Activated CD8-positive, alpha-beta memory T cell treated with anti-CD3 and anti-CD28 coated beads for 36 hours (primary cell): ENCODE measurements around the gene REEP2. TPM values are rescaled to one million over a fixed set of nuclear protein-coding genes. Genes with fewer than 3 reads are reported as not detected.

Experiments used
- CTCF ChIA-PET: fragments of 350-600 bp; sonication (Branson Sonifier 250); formaldehyde crosslinking; loops from one replicate; lab custom pipeline; 2021; ENCODE audit warnings: antibody characterized with exemption; lab: Charles Lee
- POLR2A ChIA-PET: fragments of 350-600 bp; sonication (Branson Sonifier 250); formaldehyde crosslinking; loops from one replicate; lab custom pipeline; 2021; ENCODE audit warnings: antibody characterized with exemption; lab: Charles Lee
- total RNA-seq, 2 experiments: library from RNA; stranded (reverse); gene quantifications; one replicate each; pipeline ENCODE4 v1.2.3, GENCODE V29; 2021

REEP2 gene
- total RNA-seq, 2 experiments from 2014 or later = 5.1 to 6.2 TPM

GRCh38 chr5:138460032-138460693, 21.3 kb downstream of the REEP2 start:
- CTCF ChIA-PET = interaction anchor here (1.0 to 3.6 kb wide), 2 partner anchors 11 to 43 kb away, joined by 4 to 19 read pairs; no protein-coding TSS in a partner anchor
- POLR2A ChIA-PET = interaction anchor here (1.5 kb wide), 1 partner anchor 84 kb away, joined by 4 read pairs; the partner anchor contains the start of gene ETF1

GRCh38 chr5:138461343-138462125, 22.7 kb downstream of the REEP2 start:
- ChIA-PET POLR2A (no interaction called here), CTCF (interaction anchor here (7.3 kb wide), 1 partner anchor 12 kb away, joined by 41 read pairs; no protein-coding TSS in a partner anchor)

- ChIA-PET CTCF (interaction anchor here (1.1 to 7.3 kb wide), 4 partner anchors 14 to 110 kb away, joined by 3 to 41 read pairs (median 6); no protein-coding TSS in a partner anchor), POLR2A (interaction anchor here (0.9 to 4.1 kb wide), 4 partner anchors 8 to 112 kb away, joined by 3 to 26 read pairs (median 7); partner anchors contain the start of genes ETF1 and HSPA9)
Observed at GRCh38 chr5:138463419-138464007, 24.7 kb downstream of the REEP2 start.

GRCh38 chr5:138464008-138464387, 25.1 kb downstream of the REEP2 start:
- ChIA-PET CTCF (interaction anchor here (1.1 to 7.3 kb wide), 4 partner anchors 14 to 111 kb away, joined by 3 to 41 read pairs (median 6); no protein-coding TSS in a partner anchor), POLR2A (interaction anchor here (0.9 to 4.1 kb wide), 4 partner anchors 9 to 111 kb away, joined by 3 to 26 read pairs (median 7); partner anchors contain the start of genes ETF1 and HSPA9)

GRCh38 chr5:138464388-138465260, 25.8 kb downstream of the REEP2 start:
- ChIA-PET POLR2A (interaction anchor here (0.5 to 4.1 kb wide), 9 partner anchors 10 to 250 kb away, joined by 3 to 26 read pairs (median 3); partner anchors contain the start of genes ETF1 and HSPA9), CTCF (interaction anchor here (0.8 to 7.3 kb wide), 10 partner anchors 9 to 127 kb away, joined by 3 to 41 read pairs (median 4); partner anchors contain the start of genes FAM53C, HSPA9 and REEP2)

GRCh38 chr5:138465261-138466124, 26.6 kb downstream of the REEP2 start, which contains the start of gene EGR1:
Gene EGR1, plus strand, starts transcription at chr5:138465479. Its CDS starts 283 bp downstream, at chr5:138465762.
- ChIA-PET CTCF (interaction anchor here (0.8 to 7.3 kb wide), 10 partner anchors 10 to 128 kb away, joined by 3 to 41 read pairs (median 4); partner anchors contain the start of genes FAM53C, HSPA9 and REEP2), POLR2A (interaction anchor here (0.5 to 4.1 kb wide), 10 partner anchors 9 to 820 kb away, joined by 3 to 26 read pairs (median 6); partner anchors contain the start of gene ETF1)

- ChIA-PET CTCF (interaction anchor here (1.4 to 7.3 kb wide), 3 partner anchors 17 to 119 kb away, joined by 3 to 41 read pairs (median 9); no protein-coding TSS in a partner anchor), POLR2A (interaction anchor here (0.5 to 4.1 kb wide), 6 partner anchors 26 to 819 kb away, joined by 4 to 26 read pairs (median 6); partner anchors contain the start of gene ETF1)
Observed at GRCh38 chr5:138466125-138466899, 27.5 kb downstream of the REEP2 start.

GRCh38 chr5:138466900-138467710, 28.2 kb downstream of the REEP2 start:
- ChIA-PET CTCF (interaction anchor here (7.3 kb wide), 1 partner anchor 17 kb away, joined by 41 read pairs; no protein-coding TSS in a partner anchor), POLR2A (interaction anchor here (0.5 kb wide), 1 partner anchor 34 kb away, joined by 5 read pairs; no protein-coding TSS in a partner anchor)

GRCh38 chr5:138467711-138468132, 28.9 kb downstream of the REEP2 start:
- POLR2A ChIA-PET = no interaction called here

GRCh38 chr5:138468133-138468965, 29.5 kb downstream of the REEP2 start:
- ChIA-PET POLR2A (no interaction called here), CTCF (interaction anchor here (7.3 kb wide), 1 partner anchor 19 kb away, joined by 41 read pairs; no protein-coding TSS in a partner anchor)

More at GRCh38 chr5:138467711-138468132, 28.9 kb downstream of the REEP2 start:
- CTCF ChIA-PET = interaction anchor here (7.3 kb wide), 1 partner anchor 18 kb away, joined by 41 read pairs; no protein-coding TSS in a partner anchor

GRCh38 chr5:138468966-138469539, 30.2 kb downstream of the REEP2 start:
- POLR2A ChIA-PET = no interaction called here
- CTCF ChIA-PET = no interaction called here

- ChIA-PET POLR2A (no interaction called here), CTCF (no interaction called here)
Observed at GRCh38 chr5:138469540-138470321, 30.9 kb downstream of the REEP2 start.
